ENCODE data around the gene KRT28.
"Not testable (repeated sequence)": the region's sequence is repeated elsewhere in the genome, so short reads cannot be mapped to it uniquely, and the experiment has no call there.

The KRT28 gene

DNA sequence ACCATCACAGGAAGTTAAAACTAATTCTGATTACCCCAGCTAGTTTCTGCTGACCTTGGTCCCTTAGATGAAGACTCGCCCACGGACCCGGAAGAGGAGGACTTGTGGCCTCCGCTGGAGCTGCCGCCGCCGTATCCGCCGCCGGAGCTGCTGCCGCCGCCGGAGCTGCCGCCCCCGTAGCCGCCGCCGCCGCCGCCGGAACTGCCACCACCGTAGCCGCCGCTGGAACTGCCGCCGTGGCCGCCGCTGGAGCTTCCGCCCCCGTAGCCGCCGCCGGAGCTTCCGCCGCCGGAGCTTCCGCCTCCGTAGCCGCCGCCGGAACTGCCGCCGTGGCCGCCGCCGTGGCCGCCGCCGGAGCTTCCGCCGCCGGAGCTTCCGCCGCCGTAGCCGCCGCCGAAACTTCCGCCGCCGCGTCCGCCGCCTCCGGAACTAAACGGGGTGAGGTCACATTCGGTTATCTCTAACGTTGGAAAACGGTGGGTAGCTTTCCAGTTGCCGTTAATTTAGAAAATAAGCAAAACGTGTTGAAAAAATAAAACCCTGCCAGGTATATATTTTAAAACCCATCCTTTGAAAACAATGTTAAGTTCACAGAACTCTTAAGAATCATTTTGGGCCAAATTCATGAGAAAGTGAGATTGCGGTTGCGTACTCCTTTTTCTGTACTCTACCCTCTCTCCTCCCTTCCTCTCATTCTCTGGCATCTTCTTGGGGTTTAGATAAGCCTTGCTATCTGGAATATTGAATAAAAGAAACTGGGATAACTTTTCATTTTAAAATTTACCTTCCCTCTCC is 19.2 kb upstream of the KRT28 start:
- DNase-seq (ENCODE audit: low read depth): peak; percentile 79

DNA sequence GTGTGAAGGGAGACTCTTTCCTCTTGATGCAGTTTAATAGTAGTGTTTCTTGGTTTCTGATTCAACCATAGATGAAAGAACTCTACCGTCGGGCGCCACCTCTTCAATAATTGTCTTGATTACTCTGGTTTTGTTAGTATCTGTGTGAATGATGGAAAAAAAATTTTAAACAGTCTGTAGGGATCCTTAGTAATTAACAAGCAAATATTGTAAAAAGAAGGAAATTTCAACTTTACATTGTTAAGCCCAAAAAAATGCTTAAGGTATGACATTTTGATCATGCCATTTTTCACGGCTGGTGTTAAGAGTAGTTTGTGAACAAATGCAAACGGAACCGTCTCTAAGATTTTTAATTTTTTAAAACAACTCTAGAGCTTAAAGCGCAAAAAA is 18.6 kb upstream of the KRT28 start:
- no peak for DNase-seq (ENCODE audit: low read depth)

DNA sequence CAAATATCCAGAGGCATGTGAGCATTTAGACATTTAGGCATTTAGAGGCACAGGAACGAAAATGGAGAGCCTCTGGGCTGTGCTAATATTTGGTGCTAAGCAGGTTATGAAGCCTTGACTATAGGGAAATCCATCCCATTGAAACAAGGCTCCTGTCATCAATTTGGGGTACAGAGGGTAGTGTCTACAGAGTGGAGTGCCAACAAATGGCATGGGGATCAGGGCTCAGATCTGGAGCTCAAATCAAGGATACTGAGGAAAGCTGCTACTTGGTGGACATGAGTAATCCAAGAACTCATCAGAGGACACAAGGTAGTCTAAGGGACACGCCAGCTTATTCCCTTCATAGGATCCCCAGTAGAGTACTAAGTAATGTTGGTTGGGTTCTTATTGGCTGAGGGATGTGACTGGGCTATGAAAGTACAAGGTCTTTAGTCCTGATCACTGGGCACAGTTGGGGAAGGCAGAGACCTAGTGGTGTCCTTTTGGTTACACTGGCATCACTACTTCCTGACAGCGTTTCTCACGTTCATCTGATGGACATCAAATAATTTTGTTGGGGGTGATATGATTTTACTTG is 17.4 kb upstream of the KRT28 start:
- DNase-seq (ENCODE audit: low read depth): no peak

DNA sequence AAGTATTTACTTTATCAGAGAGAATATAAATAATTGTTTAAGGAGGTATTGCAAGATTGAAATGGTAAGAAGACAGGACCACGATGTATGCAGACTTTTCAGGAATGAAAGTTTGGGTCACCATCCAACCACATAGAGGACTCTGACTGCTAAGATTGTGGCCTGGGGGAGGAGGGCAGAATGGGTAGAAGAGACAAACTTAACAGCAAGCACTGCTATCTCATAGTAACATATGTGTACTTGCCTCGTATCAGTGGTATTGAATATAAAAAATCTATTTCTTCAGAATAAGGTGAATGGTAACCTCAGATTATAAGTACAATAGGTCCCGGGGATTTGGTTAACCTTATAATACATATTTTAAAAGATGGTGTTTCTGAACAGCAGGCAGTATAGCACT is 16.8 kb upstream of the KRT28 start:
- no peak for DNase-seq (ENCODE audit: low read depth)

DNA sequence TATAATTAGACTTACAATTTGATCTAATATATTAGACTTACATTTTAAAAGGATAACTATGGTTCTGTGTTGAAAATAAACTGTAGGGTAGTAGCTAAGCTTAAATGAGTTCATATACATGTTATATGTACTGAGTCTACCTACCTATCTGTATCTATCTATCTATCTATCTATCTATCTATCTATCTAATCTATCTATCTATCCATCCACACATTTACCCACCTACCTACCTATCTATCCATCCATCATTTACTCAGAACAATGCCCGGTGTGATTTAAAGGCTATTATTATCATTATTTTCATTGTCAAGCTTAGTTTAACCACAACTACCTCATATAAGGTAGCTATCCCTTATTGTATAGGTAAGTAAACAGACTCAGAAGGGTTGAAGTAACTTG is 15.6 kb upstream of the KRT28 start:
- DNase-seq (ENCODE audit: low read depth): no peak

DNA sequence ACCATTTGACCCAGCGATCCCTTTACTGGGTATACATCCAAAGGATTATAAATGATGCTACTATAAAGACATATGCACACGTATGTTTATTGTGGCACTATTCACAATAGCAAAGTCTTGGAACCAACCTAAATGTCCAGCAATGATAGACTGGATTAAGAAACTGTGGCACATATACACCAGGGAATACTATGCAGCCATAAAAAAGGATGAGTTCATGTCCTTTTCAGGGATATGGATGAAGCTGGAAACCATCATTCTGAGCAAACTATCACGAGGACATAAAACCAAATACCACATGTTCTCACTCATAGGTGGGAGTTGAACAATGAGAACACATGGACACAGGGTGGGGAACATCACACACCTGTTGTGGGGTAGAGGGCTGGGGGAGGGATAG is 14.9 kb upstream of the KRT28 start:
- DNase-seq (ENCODE audit: low read depth): not testable (repeated sequence)

DNA sequence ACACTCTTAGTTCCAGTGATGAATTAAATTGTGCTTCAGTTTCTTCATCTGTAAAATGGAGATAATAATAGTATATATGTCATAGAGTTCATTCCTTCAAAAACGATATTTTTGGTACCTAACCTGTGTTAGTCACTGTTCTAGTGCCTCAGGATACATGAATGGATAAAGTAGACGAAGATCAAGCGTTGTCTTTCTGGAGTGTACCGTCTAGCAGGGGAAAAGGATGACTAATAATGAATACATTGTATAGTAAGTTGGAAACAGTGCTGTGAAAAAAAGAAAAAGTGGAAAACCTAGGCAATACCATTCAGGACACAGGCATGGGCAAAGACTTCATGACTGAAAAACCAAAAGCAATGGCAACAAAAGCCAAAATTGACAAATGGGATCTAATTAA is 14.0 kb upstream of the KRT28 start:
- no peak for DNase-seq (ENCODE audit: low read depth)

DNA sequence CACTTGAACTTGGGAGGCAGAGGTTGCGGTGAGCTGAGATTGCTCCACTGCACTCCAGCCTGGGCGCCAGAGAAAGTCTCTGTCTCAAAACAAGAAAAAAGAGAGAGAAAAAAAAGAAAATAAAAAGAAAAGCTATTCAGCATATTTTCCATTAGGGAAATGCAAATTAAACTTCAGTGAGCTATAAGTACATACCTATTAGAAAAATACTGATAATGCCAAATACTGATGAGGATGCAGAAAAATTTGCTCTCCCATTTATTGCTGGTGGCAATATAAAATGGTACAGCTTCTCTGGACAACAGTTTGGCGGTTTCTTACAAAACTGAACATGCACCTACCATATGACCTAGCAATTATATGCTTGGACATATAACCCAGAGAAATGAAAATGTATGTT is 12.9 kb upstream of the KRT28 start:
- DNase-seq (ENCODE audit: low read depth): no peak

DNA sequence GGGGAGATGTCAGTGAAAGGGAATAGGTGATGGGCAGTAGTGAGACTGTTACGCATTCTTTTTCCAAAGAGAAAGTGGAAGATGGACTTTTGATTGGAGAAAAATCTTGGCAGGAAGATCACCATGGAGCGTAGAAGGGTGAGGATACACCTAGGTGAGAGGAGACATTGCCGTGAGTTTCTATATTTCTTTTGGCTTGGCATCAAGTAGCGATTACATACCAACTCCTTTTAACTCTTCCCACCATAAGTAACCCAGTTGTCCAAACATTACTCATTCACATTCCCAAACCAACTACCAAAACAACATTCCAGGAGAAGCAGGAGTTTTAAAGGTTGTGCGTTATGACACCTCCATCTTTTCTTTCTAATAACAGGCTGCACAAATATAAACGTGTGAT is 10.7 kb upstream of the KRT28 start:
- no peak for DNase-seq (ENCODE audit: low read depth)

DNA sequence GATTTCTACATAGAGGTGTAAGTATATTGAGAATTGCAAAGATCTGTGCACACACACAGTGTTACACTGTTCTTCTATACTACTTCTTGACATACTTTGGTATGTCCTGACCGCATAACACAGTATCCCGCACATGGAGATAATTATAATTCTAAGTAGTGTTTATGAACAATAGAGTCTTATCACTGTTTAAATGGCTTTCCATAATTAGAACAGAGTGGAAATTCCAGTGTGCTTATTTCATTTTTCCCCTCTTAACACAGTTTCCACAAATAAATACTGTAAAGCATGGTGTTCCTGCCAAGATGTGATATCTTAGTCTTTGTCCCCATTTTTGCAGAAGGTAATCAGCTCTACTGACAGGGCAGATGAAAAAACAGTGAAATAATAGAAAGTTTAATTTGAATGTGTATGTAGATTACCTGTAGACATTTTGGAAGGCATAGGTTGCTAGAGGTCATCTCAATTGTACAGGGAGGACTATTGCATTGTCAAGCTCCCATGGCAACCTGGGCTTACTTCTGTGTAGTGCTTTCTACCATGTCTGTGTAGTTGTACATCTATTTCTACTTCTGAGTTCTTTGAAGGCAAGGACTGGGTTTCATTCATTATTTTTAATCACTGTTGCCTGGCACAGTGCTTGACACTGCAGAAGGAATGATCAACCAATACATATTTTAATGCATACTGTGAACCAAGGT is 10.1 kb upstream of the KRT28 start:
- no peak for DNase-seq (ENCODE audit: low read depth)

DNA sequence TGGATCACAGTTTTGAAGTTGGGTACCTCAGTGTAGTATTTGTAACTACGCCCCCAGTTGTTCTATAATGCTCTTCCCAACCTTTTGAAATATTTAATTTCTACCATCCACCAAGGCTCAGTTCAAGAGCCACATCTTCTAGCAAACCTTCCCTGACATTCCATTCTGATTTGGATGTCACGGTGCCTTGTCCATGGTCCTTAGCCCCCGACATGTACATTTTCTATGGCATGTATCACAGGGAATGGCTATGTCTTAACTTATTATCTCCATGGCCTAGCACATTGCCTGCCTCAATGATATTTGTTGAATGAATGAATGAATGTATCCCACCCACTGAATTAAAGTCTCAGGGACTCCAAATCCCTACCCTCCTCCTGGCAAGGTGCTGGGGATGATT is 6.4 kb upstream of the KRT28 start:
- no peak for DNase-seq (ENCODE audit: low read depth)

DNA sequence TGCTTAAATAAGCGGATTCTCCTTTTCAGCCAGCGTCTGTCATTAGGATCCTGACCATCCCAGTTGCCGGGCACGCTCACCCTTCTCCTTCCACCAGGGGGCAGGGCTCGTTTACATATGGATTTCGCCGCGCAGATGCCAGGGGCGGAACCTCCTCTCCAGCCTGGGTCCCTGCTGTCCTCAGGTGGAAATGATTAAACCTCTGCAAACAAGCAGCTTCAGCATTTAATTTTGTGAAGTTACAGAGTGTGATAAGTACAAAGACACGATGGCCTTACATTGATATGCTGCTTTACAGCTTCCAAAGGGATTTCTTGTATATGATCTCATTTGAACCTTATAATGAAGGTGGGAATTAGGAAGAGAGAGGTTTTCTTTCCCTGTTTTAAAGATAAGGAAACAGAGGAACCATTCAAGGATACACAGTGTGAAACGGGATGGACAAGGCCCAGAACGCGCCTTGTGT is 3.9 kb upstream of the KRT28 start:
- DNase-seq (ENCODE audit: low read depth): peak; percentile 57

- no peak for DNase-seq (ENCODE audit: low read depth)
Measured at GRCh38 chr17:40801157-40801556, 1.4 kb upstream of the KRT28 start.

DNA sequence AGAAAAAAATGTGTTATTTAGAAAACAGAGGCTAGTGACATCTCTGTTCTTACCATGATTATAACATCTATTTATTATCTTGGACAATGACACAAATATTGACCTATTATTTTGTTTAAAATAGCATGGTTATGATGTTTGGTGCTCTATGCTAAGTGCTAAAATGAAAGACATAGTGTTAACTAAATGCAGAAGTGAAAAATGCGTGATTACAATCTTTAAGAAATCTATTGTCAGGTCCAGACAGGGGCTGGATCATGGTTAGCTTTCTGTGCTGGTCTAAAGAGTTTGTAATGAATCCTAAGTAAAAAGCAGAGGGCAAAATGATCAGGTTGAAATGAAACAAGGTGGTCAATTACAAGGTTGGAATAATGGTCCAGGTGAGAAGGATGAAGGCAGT is 622 bp upstream of the KRT28 start:
- DNase-seq (ENCODE audit: low read depth): no peak

DNA sequence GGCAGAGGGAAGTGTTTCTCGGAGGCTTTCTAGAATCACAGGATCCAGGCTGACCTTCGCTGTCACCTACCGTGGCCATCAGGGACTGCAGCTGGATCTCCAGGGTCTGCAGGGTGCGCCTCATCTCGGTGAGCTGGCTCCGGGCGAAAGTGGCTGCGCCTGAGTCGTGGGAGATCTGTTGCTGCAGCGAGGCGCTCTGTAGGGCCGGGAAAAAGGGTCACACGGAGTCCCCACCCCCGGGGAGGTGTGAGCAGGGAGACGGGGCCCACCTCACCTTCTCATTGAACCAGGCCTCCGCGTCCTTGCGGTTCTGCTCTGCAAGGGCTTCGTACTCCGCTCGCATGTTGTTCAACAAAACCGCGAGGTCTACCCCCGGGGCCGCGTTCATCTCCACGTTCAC is 2.9 kb downstream of the KRT28 start:
- DNase-seq (ENCODE audit: low read depth): no peak

DNA sequence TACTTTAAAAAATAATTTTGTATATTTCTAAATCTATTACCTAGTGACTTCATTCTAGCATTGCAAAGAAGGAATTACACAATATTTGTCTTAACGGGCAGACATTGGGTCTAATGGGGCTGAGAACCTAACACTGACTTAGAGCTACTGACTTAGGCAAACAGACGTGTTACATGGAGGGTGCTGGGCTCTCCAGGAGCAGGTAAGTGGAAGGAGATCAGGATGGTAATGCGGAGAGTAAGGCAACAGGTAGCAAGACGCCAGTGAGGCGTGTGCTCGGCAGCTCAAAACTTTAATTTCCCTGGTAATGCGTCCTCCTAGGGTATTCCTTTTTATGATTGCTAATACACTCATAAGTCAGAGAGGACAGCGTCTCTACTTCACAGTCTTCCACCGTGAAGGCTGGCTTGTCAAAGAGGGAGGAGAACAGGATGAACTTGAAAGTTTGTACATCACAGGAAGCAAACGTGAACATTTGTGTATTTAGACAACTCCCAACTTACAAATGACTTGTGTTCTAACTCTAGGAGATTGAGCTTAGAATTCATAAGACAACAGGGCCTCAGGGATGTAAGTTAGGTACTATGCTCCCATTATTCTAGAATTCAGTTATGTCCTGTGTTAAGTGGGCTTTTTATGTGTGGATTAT is 4.6 kb downstream of the KRT28 start:
- no peak for DNase-seq (ENCODE audit: low read depth)

DNA sequence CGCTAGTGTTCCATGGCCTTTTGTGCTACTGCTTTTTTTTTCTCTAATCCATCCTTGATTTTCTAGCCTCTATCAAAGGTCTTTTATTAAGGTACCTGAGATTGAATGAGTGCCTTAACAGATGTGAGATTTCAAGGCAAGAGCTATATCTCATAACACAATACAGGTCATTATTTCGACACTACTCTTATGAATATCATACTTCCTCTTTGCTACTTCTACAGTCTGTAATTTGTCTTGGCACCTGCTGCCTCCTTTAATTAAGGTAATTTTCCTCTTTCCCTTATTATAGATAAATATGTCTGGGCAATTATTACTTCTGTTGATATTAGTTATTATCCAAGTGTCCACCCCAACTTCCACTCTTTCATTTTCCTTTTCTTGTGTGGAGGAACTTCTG is 5.3 kb downstream of the KRT28 start:
- no peak for DNase-seq (ENCODE audit: low read depth)

GRCh38 chr17:40793832-40794231 is 5.9 kb downstream of the KRT28 start:
- DNase-seq (ENCODE audit: low read depth): no peak

- DNase-seq (ENCODE audit: low read depth): no peak
Measured at GRCh38 chr17:40791787-40792436, 7.8 kb downstream of the KRT28 start.

GRCh38 chr17:40791111-40791510 is 8.6 kb downstream of the KRT28 start:
- DNase-seq (ENCODE audit: low read depth): no peak

GRCh38 chr17:40782450-40782849 is 17.3 kb downstream of the KRT28 start, which contains the start of gene KRT27:
Gene KRT27 (minus strand): TSS chr17:40782550. CDS start chr17:40782493, 57 bp downstream.
- no peak for DNase-seq (ENCODE audit: low read depth)
